NCI-H2196 treated with DMSO at 0.1 percent for 48 hours (cell line): ENCODE measurements around the gene ATAD2B.

ENCODE experiments used
- DNase-seq: peaks from one replicate; lab custom pipeline; 2025; ENCODE audit not compliant: unreplicated experiment; lab: John Stamatoyannopoulos, UW

The ATAD2B gene

GRCh38 chr2:23915327-23915726, 11.6 kb downstream of the ATAD2B start:
- DNase-seq, result no peak

GRCh38 chr2:23912054-23912453, 14.9 kb downstream of the ATAD2B start:
- DNase-seq, result no peak

- DNase-seq, result no peak
Measured at GRCh38 chr2:23905155-23905554, 21.8 kb downstream of the ATAD2B start.

- no peak for DNase-seq
Measured at GRCh38 chr2:23904692-23905091, 22.2 kb downstream of the ATAD2B start.

GRCh38 chr2:23904215-23904614, 22.7 kb downstream of the ATAD2B start:
- no peak for DNase-seq

- DNase-seq, result no peak
Measured at GRCh38 chr2:23903034-23903433, 23.9 kb downstream of the ATAD2B start.

- DNase-seq, result no peak
Measured at GRCh38 chr2:23901966-23902846, 24.7 kb downstream of the ATAD2B start.

- no peak for DNase-seq
Measured at GRCh38 chr2:23900541-23901322, 26.2 kb downstream of the ATAD2B start.

- no peak for DNase-seq
Measured at GRCh38 chr2:23900133-23900532, 26.8 kb downstream of the ATAD2B start.

GRCh38 chr2:23871206-23871605, 55.7 kb downstream of the ATAD2B start:
- DNase-seq, result no peak

- no peak for DNase-seq
Measured at GRCh38 chr2:23867449-23867848, 59.5 kb downstream of the ATAD2B start.

GRCh38 chr2:23862716-23863426, 64.1 kb downstream of the ATAD2B start:
- no peak for DNase-seq

GRCh38 chr2:23861952-23862351, 65.0 kb downstream of the ATAD2B start:
- no peak for DNase-seq

GRCh38 chr2:23859983-23860382, 66.9 kb downstream of the ATAD2B start:
- DNase-seq, result no peak

GRCh38 chr2:23859234-23859633, 67.7 kb downstream of the ATAD2B start:
- DNase-seq, result no peak

- no peak for DNase-seq
Measured at GRCh38 chr2:23850564-23851256, 76.2 kb downstream of the ATAD2B start.

GRCh38 chr2:23844905-23845304, 82.0 kb downstream of the ATAD2B start:
- no peak for DNase-seq

- no peak for DNase-seq
Measured at GRCh38 chr2:23843051-23843976, 83.6 kb downstream of the ATAD2B start.

- no peak for DNase-seq
Measured at GRCh38 chr2:23839919-23840578, 86.9 kb downstream of the ATAD2B start.
